WI38 (cell line): ENCODE data around the gene PI4K2B.
A peak's percentile ranks its signal among the peaks of the same experiment; 100 is the strongest.

Source experiments
- H3K4me3 ChIP-seq: 2 replicates; pipeline ENCODE4 v1.5.1; 2011; ENCODE audit warnings: low read depth, mild to moderate bottlenecking, control low read depth, low read length
- TF ChIP-seq, protein P1 (sequence below): IDR thresholded peaks from 2 replicates; pipeline ENCODE4 v1.5.1; 2012; ENCODE audit warnings: low read depth, mild to moderate bottlenecking, control low read depth, low read length

The PI4K2B gene

DNA sequence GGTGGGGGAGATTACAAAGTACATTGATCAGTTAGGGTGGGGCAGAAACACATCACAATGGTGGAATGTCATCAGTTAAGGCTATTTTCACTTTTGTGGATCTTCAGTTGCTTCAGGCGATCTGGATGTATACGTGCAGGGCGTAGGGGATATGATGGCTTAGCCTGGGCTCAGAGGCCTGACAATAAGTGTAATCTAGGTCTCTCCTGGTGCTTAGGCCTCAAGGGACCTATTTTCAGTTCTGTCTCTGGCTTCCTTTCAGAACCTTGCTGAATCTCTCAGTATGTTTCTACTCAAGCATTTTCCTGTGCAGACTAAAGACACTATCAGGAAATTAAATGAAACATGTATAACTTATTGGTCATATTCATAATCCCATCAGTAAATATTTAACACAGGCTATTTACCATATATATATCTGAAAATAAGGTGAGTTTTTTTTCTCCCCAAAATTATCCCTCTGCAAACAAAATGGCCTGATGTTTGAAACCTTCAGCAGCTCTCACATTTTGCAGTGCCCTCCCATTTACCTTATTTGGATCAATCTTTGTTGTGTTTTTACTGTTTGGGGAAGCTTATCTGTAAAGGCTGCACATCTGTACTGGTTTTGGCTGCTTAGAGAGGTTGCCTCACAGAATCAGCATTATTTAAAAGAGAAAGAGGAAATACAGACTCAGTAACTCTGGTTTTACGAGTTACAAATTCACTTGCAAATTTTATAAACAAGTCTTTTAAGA is 76.4 kb downstream of the PI4K2B start:
- TF ChIP-seq, protein P1, sequence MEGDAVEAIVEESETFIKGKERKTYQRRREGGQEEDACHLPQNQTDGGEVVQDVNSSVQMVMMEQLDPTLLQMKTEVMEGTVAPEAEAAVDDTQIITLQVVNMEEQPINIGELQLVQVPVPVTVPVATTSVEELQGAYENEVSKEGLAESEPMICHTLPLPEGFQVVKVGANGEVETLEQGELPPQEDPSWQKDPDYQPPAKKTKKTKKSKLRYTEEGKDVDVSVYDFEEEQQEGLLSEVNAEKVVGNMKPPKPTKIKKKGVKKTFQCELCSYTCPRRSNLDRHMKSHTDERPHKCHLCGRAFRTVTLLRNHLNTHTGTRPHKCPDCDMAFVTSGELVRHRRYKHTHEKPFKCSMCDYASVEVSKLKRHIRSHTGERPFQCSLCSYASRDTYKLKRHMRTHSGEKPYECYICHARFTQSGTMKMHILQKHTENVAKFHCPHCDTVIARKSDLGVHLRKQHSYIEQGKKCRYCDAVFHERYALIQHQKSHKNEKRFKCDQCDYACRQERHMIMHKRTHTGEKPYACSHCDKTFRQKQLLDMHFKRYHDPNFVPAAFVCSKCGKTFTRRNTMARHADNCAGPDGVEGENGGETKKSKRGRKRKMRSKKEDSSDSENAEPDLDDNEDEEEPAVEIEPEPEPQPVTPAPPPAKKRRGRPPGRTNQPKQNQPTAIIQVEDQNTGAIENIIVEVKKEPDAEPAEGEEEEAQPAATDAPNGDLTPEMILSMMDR = no peak
- H3K4me3 ChIP-seq = no peak overlapping the region

DNA sequence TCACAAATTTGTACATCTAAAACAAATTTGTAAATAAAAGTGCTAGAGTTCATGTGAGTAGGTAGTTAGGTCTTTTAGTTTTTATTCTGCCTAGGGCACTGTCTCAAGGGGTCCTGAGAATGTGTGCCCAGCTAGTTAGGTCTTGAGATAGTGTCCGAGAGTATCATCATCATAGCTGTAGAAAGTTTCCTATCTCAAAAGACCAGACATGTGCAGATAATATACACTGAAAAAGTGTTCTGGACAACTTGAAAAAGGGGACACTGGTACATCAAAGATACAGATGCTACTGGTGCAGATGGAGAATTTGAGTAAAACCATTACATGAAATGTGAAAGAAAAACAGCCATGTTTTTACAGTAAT is 77.0 kb downstream of the PI4K2B start:
- TF ChIP-seq, protein P1 = no peak
- H3K4me3 ChIP-seq = no peak overlapping the region

DNA sequence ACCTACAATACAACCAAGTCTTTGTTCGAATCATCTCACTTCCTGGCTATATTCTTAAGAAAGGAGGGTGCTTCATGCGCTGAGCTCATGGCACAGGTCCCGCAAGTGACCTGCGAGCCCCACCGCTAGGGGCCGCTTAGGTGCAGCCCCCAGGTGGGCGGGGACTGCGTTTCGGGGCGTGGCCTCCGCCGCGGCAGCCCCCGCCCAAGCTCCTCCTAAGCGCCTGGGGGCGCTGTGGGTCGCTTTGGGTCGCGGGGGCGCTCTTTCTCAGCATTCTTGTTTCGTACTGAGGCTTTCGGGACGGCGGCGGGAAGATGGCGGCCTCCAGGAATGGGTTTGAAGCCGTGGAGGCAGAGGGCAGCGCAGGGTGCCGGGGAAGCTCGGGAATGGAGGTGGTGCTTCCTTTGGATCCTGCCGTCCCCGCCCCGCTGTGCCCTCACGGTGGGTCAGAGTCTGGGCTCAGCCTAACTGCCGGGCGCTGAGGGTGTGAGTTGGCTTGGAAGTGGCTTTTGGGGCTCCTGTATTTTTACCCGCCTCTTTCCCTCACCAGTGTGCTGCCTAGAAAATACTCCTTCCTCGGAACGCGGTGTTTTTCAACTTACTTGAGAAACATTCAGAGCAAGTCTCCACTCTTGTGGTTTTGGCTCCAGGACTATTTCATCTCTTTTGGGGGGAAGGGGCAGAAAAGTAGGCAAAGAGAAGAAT is 78.8 kb downstream of the PI4K2B start, which contains the start of gene ZCCHC4:
TSS of gene ZCCHC4 (plus strand) at position 279 of the 705 bp plus-strand sequence. CDS start at position 315, 36 bp downstream.
- TF ChIP-seq, protein P1 = peak; percentile 98
- peak within 1 kb of the TSS; percentile 79 for H3K4me3 ChIP-seq

DNA sequence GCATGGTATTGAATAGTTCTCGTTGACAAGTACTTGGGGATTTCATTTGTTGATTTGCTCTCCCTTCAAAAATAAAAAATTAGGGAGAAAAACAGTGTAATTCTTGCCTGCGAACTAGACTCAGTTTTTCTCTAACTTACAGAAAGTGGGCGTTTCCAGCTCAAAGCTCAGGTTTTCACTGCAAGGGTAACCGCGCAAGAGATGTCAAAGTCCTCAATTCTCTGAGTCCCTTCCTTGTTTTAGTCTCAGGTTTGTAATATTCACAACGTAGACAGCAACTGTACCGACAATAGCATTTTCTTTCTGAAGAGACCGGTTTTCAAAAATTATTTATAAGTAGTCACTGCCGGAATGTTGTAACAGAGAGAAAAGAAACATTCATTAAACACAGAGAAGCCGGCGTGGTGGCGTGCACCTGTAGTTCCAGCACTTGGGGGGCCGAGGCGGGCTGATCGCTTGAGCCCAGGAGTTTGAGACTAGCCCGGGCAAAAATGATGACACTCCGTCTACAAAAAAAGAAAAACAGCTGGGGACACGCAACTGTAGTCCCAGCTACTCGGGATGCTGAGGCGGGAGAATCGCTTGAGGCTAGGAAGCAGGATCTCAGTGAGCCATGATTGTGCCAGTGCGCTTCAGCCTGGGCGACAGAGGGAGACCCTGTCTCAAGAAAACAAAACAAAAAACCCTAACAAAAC is 79.5 kb downstream of the PI4K2B start:
- H3K4me3 ChIP-seq = peak overlapping the region; percentile 79
- TF ChIP-seq, protein P1 = no peak

DNA sequence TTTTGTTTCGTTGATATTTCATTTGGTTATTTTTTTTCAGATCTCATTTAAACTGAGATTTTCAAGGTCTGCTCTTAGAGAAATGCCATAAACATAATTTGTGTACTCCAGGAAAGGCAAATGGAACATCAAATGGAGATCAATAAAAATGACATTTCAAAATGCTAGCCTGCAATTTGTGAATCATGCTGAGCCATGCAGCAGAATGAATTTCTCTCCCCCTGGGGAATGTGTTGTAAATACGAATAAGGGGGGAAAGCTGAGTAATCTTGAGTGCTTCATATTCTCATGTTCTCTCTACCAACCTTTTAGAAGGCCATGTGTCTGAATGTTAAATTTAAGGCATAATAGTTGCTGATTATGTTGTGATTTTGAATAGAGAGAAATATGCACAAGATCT is 86.5 kb downstream of the PI4K2B start:
- TF ChIP-seq, protein P1 = no peak
- H3K4me3 ChIP-seq = 0 out of 2 replicates have a peak overlapping the region, but pooled peaks have one; percentile 9

DNA sequence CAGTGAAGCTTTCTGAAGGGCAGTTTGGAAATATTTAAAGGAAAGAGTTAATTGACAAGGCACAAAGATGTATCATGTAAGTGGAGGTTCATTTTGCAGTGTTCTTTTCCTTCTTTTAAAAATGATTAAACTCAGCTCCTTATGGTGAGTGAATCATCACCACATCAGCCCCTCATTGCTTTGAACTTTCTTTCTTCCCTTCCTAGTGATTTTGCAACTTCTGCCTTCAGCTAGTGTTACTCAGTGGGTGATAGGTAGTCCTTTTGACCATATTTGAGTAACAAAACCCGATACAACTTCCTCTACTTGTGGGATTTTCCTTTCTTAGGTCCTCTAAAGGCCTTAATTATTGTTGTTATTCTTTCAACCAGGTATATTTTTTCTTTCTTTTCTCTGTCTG is 86.9 kb downstream of the PI4K2B start:
- 0 out of 2 replicates have a peak overlapping the region, but pooled peaks have one; percentile 9 for H3K4me3 ChIP-seq
- TF ChIP-seq, protein P1 = no peak
